HG02623 (cell line): Measurements from ENCODE around the gene BDH2.

Source experiments
- ATAC-seq: cut with Tn5 transposase; IDR thresholded peaks from one replicate; pipeline ENCODE4 v1.9.1; 2021; ENCODE audit warnings: moderate library complexity; ENCODE audit not compliant: unreplicated experiment

BDH2 gene

DNA sequence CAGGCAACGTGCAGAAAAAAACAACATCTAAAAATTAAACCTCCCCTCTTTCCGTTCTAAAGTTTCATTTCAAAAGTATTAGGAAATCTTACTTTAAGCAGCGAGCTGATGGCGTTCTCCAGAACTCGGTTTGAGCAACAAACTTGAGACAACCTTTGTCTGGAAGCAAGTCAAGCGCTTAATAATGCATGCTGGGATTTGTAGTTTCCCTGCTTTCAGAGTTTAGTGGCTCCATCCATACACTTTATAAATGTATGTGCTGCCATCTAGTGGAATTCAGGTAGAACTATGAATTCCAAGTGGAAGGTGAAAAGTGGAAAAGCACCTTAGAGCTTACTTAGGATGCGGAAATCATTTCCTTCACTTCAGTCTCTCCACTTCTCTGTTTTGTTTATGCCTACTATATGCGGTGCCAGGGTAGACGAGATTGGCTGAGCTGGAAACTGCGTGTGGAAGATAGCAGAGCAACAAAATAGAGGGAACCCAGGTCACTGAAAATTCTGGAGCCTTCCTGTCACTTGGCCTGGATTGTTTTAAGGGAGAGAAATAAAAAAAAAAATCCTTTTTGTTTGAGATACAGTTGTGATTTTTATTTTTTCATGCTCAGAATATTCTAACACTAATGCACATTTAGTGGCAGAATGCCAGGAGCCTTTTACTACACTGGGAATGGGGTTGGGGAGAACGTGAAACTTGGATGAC, at the start of gene BDH2:
Gene BDH2 (minus strand): TSS at position 144 of the 702 bp plus-strand sequence. CDS start 3,580 bp downstream, outside the sequence.
- peak; percentile 97 for ATAC-seq

DNA sequence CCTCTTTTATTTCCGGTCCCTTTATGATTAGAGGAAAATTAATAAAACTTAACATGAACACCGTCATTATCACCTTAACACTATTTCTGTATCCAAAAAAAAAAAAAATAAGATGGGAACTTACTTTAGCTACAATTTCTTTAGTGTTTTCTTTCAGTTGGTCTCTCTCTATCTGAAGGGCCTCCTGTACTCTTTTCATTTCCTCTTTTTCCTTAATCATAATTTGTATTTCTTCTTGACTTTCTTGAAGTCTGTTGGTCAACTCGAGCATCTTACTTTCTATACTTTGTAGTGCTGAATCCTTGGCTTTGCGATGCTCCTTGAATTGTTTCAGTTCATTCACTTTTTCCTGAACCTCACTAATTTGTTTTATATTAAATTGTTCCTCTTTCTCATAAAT, 45.3 kb upstream of the BDH2 start:
- no peak for ATAC-seq

DNA sequence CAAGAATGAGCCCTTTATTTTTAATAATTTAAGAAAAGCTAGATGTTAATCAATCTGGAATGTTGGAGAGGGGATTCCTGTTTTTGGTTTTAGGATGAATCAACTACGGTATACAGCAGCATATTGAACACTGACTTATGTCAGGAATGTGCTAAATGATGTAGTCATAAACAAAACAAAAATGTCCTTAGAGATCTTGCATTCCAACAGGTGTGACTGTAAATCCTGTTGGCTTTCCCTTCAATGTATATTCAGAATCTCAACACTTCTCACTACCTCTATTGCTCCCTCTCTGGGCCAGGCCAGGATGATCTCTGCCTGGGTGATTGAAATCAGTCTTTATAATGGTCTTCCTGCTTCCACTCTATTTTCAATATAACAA, 37.8 kb upstream of the BDH2 start:
- no peak for ATAC-seq

DNA sequence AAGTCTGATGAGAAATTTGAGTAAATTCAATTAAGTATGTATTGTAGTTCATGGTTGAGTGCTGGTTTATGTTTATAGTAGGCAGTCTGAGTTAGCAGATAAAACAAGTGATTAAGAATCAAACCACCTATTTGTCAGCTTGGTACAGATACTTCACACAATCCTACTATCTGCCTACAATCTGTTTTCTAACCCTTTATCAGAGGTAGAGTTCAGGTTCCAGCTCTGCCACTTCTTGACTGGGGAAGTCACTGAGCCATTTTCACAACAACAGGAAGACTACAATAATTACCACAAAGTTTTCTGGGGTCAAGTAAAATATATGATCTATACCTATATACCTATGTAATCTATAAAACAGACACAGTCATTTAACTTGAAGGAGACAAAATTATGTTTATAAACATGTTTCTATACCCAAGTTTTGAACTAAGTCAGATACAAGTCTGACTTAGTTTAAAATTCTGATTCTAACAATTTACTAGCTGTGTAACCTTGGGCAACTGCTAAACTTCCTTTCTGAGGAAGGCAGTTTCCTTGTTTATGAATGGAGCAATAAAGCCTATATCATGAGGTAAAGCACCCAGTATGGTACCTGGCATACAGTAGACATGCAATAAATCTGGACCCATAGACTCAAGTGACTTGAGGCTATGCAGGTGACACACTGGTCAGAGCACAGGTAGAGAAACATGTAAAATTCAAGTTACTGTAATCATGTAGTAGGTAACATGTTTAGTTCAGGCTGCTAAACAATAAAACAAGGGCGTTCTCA, 37.2 kb upstream of the BDH2 start:
- ATAC-seq, result no peak

DNA sequence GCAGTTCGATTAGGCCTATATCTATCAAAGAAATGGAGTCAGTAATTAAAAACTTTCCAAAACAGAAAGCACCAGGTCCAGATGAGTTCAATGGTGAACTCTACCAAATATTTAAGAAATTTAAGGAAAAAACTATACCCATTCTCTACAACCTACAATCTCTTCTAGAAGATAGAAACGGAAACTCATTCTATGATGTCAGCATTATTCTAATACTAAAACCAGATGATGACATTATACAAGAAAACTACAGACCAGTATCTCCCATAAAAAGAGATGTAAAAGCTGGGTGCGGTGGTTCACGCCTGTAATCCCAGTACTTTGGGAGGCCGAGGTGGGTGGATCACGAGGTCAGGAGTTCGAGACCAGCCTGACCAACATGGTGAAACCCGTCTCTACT, 29.5 kb upstream of the BDH2 start:
- no peak for ATAC-seq

DNA sequence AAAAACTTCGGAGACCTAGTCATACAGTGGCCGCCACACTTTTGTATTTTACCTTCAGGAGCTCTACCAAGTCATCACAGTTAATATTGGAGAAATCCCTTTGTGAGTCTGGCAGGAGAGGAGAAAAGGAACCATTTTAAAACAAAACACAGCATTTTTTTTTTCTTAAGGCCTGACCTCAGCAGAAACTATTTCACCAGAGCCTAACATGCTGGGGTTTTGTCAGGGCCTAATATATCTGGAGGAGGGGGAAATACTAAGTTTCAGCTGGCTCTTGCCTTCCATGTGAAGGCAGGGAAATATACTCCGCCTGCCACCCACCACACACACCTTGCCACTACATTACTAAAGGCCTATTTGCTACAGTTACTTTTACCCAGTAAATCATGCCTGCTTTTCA, 26.5 kb upstream of the BDH2 start:
- ATAC-seq, result no peak

DNA sequence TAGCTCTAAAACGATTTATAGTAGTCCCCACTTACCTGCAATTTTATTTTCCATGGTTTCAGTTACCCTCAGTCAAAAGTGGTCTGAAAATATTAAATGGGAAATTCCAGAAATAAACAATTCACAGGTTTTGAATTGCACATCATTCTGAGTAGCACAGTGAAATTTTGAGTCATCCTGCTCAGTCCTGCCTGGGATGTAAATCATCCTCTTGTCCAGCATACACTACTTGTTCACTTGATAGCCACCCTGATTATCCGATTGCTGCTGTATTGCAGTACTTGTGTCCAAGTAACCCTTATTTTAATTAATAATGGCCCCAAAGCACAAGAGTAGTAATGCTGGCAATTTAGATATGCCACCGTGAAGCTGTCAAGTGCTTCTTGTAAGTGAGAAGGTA, 23.5 kb upstream of the BDH2 start:
- ATAC-seq, result no peak

DNA sequence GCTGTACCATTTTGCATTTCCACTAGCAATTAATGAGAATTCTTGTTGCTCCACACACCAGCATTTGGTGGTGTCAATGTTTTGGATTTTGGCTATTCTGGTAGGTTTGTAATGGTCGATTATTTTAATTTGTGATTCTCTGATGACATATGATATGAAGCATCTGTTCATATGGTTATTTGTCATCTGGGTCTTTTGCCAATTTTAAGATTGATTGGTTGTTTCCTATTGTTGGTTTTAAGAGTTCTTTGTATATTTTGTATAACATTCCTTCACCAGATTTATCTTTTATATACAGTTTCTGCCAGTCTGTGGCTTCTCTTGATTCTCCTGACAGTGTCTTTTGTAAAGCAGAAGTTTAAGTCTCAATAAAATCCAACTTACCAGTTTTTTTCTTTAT, 18.5 kb upstream of the BDH2 start:
- no peak for ATAC-seq

DNA sequence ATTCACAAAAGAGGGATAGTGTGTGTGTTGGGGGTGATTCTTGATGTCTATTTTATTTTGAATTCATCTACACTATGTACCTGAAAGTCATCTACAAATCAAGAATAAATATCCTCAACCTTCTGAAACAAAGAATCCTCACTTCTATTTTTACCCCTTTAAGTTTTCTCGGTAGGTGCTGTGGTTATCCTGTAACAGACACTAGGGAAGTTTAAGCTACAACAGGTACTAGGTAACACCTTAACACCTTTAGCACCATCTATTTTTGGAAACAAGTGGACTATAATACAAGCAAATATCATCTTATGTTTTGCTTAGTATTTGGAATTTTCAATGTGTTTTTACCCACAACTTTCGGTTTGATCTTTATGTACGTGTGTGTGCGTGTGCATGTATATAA, 12.0 kb upstream of the BDH2 start:
- ATAC-seq, result no peak

DNA sequence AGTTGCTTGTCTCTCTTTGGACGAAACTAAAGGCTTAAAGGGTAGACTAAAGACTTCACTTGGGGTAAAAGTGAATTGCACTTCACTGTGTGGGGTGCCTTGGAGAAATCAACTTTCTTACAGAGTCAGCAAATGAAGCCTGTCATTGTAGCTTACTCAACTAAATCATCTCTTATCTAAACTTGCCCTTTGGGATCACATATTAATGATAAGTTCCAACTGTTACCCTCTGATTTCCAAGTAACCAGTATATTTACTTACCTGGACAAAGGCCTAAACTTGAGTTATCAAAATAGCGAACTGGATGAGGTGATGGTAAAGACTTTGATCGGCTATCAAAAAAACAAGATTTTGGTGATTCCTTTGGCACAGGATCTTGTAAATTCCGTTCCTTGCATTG, 8.9 kb upstream of the BDH2 start:
- no peak for ATAC-seq

DNA sequence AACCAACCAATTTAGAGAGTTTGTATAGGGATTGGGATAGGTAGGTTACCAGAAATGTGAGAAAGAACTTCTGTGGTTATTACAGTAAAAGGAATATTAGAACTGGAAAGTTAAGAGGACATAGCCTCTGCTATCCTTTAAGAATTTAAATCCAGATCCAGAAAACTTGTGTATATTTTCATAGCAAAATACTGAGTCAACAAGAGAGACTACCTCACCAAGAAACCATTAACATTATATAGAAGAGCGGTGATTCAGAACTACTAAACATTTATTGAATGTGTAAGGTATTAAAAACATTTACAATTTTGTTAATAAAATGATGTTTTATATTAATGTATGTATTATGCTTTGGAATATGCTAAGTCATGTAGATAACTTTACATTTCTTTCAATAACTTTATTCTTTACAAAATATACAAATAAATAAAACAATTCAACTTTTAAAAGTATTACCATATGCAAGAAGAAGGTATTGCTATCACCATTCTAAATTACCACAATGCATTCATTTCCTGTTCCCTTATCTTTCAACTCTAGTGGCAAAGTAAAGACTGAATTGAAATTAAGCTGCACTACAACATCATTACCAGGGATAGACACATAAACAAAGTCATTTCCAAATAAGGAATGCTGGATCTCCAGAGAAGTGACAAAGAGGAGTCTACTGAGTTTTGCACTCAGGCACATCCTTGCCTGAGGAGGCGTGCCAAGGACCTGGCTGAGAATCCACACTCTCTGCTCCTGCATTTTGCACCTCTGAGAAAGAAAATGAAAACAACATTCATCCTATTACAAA, 6.1 kb upstream of the BDH2 start:
- ATAC-seq, result no peak

DNA sequence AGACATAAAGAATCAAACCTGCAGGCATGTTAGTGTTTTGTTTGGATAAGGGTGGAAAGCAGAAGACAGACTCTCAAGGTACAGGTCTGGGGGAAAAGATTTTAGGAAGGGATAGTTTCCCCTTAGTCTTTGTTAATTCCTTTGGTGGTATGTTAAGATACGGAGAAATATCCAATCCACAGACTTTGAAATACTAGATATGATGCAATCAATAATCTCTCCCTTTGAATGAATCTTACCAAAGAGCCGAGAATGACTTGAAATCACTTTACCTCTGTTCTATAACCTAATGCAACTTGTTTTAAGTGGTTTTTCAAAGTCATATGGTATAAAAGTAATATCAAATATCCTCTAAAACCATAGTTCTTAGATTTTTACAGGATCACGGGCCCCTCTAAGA, 5.3 kb upstream of the BDH2 start:
- no peak for ATAC-seq

DNA sequence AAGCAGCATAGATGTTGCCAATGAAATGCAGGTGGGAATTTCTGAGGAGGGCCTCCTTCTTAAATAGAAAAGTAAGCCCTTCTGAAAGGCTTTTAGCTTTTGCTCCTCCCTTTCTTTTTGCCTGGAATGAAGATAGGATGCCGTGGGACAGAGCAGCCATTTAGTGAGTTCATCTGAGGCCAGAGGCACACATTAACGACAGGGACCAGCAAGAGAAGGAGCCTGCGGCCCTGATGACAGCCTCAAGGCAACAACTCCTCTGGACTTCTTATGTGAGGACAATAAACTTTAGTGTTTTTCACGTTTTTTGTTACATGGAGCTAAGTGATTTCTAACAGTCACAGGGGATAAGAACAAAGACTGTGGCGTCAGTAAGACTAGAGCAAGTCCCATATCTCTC, 1.1 kb upstream of the BDH2 start:
- no peak for ATAC-seq

DNA sequence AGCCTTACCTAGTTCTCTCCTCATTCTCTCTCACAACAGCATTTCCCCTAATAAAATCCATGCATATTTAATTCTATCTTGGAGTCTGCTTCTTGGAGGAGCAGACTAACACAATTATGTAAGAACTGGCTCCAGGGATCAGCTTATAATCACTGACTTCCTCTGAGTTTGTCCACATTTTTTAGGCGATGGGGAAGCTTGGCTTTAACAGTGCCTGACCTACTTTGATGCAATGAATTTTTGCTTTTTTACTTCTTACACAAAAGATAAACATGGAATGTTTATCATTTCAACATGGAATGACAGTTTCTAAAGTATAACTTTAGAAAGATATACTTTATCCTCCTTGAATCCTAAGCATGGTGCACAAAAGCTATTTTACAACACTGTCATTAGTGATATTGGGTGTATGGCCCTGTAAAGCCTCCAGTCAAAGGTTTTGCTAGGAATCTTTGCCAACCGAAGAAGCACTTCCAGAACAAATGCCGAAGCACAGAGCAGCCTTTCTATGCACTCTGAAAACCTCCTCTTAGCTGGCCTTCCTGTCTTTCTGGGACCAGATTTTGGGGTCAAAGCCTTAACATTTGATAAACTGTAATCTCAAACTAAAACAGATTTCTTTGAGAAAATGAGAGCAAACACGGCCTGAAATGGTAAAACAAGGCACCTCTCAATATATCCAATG, 736 bp downstream of the BDH2 start:
- no peak for ATAC-seq

DNA sequence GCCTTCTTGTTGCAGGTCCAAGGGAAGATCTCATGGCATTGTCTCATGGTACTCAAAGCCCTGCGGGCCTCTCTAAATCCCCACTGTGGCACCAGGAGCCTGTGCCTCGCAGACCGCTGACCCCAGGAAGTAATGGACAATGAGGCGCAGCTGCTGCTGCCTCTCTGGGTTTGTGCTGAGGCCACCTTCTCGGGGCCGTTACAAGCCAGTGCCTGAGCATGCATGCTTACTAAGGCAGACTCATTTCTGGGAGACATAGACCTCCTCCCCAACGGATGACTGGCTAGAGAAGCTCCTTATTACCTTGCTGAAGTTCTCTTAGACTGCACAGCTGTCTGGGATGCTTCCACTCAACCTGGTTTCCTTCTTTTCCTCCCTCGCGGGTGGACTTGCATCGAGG, 1.3 kb downstream of the BDH2 start:
- ATAC-seq, result no peak

DNA sequence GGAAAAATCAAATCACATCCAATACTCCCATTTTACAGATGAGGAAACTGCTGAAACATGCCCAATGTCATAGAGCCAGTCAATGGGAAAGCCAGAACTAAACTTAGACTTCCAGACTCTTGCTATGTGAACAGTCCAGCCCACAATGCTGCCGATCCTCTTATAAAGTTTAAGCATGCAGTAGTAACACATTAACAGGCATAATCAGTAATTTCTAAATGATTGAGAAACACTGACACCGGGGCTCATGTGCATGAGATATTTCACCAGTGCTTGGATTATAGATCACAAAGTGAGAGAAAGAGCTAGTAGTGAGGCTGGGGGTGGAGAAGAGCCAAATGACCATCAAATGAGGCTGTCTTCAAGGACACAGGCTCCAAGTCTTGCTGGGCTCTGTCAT, 2.5 kb downstream of the BDH2 start:
- no peak for ATAC-seq

DNA sequence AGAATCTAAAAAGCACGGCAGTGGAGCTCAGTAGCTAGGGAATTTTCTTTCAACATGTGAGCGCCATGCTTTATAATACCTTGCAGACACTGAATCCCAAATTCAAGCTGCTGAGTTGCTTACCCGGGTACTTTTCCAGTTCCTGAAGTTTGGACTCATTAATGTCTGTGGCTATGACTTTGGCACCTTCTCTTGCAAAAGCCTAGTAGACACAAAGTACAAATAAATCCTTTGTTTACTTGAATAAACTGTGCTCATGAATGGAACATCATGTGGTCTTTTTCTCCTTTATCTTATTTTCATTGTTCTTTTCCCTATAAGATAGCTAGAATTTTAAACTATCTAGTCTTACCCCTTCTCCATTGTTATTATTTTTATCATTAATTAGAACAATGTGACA, 4.6 kb downstream of the BDH2 start:
- no peak for ATAC-seq

DNA sequence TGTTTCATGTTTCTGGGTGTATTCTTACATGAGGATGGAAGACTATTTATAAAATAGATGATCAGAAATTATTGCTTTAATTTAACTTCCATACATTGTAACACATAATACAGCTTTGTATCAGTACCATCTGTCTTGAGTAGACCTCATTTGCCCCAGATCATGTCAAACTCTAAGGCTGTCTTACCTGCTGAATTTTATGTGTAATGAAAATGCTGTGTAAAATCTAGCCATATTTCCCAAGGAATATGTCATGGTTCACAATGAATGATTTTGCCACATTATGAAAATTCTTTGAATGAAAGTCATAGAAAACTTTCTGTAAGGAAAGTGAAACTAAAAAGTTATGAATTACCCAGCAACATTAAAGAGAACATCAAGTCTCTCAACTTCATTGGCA, 7.4 kb downstream of the BDH2 start:
- no peak for ATAC-seq

DNA sequence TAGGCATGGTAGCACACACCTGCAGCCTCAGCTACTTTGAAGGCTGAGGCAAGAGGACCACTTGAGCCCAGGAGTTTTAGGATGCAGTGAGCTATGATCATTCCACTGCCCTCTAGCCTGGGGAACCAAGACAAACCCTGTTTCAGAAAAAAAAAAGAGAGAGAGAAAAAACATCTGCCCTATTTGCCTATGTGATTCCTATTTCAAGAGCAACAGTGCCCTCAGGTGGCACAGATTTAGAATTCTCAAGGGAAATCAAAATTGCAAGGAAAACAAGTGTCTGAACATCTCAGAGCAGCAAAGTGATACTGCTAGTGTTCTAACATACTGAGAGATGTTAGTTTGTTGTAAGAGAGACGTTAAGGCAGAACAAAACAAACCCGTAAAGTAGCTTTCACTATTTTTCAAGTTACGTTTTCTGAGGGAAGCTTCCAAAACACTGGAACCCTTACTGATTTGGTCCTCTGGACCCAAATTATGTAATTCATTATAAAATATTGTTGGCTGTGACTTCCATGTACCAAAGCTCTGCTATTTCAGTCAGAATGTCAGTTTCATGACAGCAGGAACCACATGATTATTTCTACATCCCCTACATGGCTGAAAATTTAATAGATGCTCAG, 7.9 kb downstream of the BDH2 start:
- ATAC-seq, result peak; percentile 83

DNA sequence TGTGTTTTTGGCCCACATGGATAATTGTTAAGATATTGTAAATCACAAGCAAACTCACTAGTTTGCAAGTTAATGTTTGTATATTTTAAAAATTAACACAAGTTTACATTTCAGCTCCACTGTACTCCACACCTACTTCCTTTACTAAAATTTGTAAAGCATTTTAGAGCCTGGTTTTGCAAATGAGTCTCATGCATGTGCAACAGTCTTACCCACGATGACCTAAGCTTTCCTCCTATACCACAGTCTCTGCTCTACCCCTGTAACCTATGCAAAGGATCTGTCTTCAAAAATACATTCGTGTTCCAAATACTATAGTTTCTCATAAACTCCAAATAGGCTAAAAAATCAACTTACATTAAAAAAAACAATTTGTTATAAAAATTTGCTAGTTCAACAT, 10.2 kb downstream of the BDH2 start:
- ATAC-seq, result no peak

DNA sequence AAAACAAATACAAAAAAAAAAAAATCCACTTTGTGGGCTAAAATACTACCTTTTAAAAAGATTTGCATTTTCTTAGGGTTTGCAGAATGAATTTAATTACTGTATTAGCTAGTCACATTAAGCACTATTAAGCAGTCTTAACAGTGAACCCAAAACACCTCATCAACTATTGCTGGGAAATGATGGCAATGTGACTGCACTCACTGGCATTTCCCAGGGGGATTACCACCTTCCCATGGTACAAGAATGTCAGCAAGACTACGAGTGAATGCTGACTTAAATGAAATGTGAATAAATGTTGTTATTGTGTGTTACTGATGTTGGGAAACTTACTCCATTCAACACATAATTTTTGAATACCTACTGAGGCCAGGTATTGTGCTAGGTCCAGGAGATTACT, 13.1 kb downstream of the BDH2 start:
- no peak for ATAC-seq
